NCI-H1092 (cell line): ENCODE data around the gene ANO1.

Source experiments
- DNase-seq: peaks from one replicate; lab custom pipeline; 2025; lab: John Stamatoyannopoulos, UW

Gene ANO1

DNA sequence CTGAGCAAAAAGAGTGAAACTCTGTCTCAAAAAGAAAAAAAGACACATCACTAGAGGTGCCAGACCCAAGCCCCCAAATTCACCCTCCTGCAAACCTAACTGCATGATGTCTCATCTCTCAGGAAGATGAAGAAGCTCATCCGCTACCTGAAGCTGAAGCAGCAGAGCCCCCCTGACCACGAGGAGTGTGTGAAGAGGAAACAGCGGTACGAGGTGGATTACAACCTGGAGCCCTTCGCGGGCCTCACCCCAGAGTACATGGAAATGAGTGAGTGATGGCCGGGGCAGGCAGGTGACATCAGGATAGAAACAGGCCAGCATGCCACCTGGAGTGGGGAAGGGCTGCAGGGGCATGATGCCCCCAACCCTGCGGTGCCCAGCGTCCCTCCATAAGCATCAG is 89.0 kb downstream of the ANO1 start:
- DNase-seq, result no peak

GRCh38 chr11:70167723-70168404 is 89.7 kb downstream of the ANO1 start:
- no peak for DNase-seq

- DNase-seq, result no peak
Observed at GRCh38 chr11:70168405-70168754, 90.3 kb downstream of the ANO1 start.

GRCh38 chr11:70169127-70169526 is 91.0 kb downstream of the ANO1 start:
- DNase-seq, result no peak

- DNase-seq, result no peak
Observed at GRCh38 chr11:70169632-70170031, 91.5 kb downstream of the ANO1 start.

- no peak for DNase-seq
Observed at GRCh38 chr11:70170596-70171210, 92.6 kb downstream of the ANO1 start.

GRCh38 chr11:70173018-70173417 is 94.9 kb downstream of the ANO1 start:
- no peak for DNase-seq

- DNase-seq, result peak; percentile 76
Observed at GRCh38 chr11:70174547-70175235, 96.6 kb downstream of the ANO1 start.

GRCh38 chr11:70175236-70175698 is 97.2 kb downstream of the ANO1 start:
- DNase-seq, result no peak

DNA sequence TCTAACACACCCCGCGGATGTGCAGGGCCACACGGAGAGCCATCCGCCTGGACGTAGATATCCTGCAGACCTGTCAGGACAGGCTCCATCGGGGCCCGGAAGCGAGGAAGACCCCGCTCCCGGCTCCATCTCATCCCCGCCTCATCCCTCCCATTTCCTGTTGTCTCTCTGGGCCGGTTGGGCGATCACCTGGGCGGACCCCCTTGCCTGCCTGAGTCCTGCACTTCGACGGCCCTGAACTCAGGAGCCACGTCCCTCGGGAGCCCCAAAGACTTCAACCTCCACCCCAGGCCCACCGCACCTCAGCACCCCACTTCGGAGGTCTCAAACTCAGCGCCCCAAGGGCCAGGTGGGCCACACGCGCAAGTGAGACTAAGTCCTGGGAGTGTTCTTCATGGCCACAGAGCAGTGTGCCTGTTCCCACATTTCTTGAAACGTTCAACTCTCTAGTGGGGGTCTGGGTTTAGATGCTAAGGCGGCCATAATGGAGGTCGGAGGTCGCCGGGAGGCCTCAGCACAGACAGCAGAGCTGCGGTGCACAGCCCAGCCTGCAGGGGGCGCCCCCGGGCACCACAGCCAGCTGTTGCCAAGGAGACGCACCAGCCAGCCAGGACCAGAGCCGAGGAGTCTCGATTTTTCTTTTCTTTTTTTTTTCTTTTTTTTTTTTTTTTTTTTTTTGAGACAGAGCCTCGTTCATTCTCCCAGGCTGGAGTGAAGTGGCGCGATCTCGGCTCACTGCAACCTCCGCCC is 99.0 kb downstream of the ANO1 start:
- DNase-seq, result no peak

DNA sequence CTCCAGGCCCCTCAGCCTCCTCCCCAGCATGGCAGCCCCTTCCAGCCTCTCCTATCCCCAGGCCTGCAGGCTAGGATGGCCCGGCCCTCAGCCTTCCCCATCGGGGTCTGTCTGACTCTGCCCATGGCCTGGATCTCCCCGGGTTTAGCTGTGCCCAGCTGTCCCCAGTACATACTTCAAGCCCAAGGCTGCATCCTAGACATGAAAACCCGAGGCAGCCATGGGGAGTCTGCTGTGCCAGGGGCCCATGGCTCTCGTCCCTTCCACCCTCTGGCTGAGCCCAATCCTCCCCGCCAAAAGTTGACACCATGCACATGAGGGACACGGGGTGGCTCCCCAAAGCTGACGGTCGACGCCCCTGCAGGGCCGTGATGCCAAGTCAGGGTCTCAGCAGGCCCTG is 102.8 kb downstream of the ANO1 start:
- DNase-seq, result no peak

- DNase-seq, result no peak
Observed at GRCh38 chr11:70182266-70182665, 104.1 kb downstream of the ANO1 start.

DNA sequence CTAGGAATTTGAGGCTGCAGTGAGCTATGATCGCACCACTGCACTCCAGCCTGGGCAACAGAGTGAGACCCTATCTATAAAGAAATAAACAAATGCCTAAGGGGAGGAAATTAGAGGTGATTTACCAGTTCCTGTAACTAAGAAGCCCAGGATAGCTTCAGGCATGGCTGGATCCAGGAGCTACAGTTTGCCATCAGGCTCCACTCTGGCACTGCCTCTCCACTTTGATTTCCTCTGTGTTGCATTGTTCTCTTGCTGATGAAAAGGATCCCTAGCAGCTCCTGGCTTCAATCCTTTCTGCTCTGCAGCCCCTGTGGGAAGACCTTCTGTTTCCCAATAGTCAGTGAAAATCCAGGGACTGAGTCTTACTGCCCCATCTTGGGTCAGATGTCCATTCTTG is 104.9 kb downstream of the ANO1 start:
- DNase-seq, result no peak

DNA sequence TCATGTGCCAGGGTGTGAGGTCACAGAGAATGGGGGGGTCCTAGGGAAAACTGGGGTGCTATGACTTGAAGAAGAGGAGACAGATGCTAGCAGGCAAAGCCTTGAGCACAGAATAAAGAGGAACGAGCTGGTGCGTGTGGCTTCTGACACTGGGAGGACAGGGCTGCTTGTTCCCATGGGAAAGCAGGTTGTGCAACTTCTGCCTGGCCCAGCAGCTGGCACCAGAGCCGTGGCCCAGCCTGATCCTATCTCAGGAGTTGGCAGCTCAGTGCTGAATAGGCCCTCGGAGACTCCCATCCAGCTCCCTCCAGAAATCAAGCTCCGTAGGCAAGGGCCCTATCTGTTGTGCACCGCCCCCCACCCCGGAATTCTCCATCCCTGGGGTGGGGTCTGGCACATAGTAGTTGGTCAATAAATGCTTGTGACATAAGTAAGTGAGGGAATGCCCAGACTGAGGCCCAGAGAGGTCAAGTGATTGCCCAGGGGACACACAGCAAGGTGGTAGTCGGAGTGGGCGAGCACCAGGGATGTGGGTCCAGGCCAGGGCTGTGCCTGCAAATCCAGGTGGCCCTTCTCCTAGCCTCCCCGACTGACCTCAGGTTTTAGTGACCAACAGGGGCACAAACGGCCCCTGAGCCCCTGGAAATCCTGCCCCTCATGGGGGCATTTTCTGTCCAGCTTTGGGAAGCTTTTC is 105.5 kb downstream of the ANO1 start:
- no peak for DNase-seq

GRCh38 chr11:70184396-70184795 is 106.3 kb downstream of the ANO1 start:
- no peak for DNase-seq

GRCh38 chr11:70185348-70186055 is 107.4 kb downstream of the ANO1 start:
- no peak for DNase-seq

DNA sequence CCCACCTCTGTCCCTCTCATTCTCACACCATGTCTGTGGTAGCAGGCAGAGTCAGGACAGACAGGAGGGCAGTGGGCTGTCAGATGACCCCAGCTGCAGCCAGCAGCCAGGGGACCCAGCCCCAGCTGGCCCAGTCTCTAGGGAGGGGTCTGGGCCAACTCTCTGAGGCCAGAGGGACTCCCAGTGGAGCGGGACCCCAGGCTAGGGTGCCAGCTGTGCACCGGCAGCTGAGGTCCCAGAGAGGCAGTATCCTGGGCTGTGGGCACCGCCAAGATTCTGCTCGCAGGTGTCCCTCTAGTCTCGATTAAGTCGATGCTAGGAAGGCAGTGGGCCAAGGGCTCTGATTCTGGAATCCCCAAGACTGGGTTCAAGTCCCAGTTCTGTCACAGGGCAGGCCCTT is 108.3 kb downstream of the ANO1 start:
- DNase-seq, result no peak

GRCh38 chr11:70186936-70187335 is 108.8 kb downstream of the ANO1 start:
- DNase-seq, result no peak

DNA sequence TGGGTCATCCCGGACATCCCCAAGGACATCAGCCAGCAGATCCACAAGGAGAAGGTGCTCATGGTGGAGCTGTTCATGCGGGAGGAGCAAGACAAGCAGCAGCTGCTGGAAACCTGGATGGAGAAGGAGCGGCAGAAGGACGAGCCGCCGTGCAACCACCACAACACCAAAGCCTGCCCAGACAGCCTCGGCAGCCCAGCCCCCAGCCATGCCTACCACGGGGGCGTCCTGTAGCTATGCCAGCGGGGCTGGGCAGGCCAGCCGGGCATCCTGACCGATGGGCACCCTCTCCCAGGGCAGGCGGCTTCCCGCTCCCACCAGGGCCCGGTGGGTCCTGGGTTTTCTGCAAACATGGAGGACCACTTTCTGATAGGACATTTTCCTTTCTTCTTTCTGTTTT is 109.7 kb downstream of the ANO1 start:
- no peak for DNase-seq

GRCh38 chr11:70189622-70190021 is 111.5 kb downstream of the ANO1 start:
- DNase-seq, result no peak

GRCh38 chr11:70191495-70192140 is 113.5 kb downstream of the ANO1 start:
- peak; percentile 63 for DNase-seq
